Measurements from ENCODE around the gene SEBOX.

DNA sequence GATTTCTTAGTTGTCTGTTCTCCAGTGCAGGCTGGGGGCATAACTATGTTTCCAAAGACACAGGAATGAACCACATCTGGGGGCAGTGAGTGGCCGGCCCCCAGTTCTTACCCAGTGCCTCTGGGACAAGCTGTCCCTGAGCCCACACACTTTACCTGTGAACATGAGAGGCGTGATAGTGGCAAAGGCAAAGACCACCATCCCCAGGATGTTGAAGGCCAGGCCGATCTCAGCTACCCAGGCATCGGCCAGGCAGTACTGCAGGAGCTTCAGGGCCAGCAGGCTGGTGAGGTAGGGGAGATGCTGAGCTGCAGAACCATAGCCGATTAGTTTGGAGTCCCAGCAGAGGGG lies 39.4 kb upstream of the SEBOX start:
- TF ChIP-seq, protein P1, sequence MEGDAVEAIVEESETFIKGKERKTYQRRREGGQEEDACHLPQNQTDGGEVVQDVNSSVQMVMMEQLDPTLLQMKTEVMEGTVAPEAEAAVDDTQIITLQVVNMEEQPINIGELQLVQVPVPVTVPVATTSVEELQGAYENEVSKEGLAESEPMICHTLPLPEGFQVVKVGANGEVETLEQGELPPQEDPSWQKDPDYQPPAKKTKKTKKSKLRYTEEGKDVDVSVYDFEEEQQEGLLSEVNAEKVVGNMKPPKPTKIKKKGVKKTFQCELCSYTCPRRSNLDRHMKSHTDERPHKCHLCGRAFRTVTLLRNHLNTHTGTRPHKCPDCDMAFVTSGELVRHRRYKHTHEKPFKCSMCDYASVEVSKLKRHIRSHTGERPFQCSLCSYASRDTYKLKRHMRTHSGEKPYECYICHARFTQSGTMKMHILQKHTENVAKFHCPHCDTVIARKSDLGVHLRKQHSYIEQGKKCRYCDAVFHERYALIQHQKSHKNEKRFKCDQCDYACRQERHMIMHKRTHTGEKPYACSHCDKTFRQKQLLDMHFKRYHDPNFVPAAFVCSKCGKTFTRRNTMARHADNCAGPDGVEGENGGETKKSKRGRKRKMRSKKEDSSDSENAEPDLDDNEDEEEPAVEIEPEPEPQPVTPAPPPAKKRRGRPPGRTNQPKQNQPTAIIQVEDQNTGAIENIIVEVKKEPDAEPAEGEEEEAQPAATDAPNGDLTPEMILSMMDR (IDR thresholded peaks at IDR 0.05) = no peak
- TF ChIP-seq POLR2A (IDR thresholded peaks at IDR 0.05) = no peak

Measured in gastroesophageal sphincter (tissue), 3 donors.